Stimulated activated CD4-positive, alpha-beta T cell treated with anti-CD3 and anti-CD28 coated beads, Interleukin-1b, Interleukin-23, amount 100 ng/mL, for 48 hours (primary cell): ENCODE results near the gene IGIP.

Experiments
- DNase-seq: peaks from one replicate; pipeline ENCODE4 v3.0.0-alpha.2; 2020

Gene IGIP

DNA sequence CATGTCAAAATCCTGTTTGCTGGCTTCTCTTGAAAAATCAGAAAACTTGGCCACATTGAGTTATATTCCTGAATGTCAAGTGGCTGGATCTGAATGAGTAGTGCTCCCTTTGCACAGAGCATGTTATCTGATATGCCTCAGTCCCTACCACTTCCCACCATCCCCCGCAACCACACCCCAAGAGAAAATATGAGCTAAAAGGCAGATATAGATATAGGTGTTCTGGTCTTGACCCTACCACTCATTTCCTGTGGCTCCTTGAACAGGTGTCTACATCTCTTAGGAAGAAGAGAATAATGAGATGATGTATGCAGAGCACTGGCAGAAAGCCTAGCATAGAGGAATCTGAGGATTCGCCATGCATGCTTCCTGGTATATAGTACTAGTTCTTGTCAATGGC lies 42.6 kb downstream of the IGIP start:
- no peak for DNase-seq

DNA sequence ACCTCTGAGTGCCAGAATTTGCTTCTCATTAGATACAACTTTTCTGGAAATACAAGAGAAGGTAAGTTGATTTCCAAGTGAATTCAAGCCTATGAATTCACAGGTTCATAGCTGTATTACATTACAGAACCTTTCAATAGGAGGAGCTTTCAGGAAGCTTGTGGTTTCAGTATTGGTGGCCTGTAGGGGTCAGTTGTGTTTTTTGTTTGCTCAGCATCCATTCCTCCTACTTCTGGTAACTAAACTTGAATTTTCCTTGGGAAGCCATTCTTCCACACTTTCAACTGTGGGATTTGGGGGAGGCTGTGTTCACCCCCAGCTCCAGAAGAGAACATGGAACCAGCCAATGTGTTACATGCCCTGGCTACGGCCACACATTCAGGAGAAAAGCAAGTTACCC lies 43.7 kb downstream of the IGIP start:
- DNase-seq, result no peak

DNA sequence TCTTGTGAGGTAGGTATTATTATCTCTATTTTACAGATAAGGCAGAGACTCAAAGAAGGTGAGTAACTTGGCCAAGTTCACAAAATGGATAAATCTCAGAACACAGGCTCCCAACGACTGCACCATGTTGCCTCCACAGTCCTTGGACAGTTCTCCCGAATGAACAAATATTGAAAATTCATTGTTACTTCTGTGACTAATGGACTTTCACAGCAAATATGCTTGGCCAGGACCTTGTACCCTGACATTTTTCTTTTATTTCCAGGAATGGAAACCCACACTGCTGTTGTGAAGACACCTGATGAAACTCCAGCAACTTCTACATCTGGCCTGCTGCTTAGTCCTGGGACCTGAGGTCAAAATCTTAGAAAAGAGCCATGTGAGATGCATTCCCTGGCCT lies 46.7 kb downstream of the IGIP start:
- no peak for DNase-seq

DNA sequence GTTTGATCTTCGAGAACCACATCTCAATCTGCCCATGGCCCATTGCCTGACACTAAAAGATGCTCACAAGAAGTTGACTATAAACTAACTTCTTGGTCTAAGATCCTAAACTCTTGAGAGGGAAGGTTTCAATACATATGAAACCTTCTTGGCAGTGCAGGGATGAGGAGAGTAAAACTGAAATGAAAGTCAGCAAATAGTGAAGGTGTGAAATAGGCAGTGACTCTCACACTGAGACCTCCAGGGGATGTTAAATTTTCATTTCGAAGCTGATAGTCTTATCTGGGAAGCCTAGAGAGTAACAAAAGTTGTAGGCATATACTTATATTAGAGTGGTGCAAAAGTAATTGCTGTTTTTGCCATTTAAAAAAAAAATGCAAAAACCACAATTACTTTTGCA lies 48.3 kb downstream of the IGIP start:
- DNase-seq, result no peak

DNA sequence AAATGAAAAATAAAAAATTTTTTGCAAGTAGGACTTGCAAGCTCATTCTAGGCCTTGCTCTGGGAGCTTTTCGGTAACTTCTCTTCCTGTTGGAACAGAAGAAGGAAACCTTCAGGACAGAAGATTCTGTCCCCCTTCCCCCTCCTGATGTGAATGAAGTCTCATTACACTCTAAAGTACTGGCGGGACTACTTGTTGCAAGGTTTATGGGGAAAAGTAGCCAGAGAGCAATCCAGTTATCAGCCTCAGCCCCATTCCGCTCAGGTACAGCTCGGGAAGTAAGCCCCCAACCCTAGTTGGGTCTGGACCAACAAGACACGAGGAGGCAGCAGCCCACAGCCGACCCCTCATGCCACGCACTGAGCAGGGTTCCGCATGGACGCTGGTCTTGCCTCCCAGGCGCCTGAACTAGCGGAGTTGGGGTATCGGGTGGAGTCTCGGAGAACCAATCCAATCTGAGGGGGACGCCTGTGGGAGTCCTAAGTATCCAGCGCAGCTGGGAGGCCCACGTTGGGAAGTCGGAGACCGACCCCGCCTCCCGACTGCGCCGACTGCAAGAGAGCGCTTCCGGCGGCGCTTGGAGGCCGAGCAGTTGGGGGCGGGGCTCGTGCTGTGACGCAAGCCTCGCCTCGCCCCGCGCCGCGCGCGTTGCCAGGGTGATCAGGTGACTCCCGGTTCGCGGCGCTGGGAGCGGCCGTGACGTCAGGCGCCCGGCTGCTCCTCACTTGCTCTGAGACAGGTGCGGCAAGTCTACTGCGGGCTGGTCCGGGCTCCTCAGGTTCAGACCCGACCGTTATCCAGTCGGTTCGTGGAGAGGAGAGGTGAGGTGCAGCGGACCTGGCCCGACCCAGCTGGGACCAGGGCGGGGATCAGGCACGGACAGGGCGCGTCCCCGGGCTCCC lies 49.0 kb downstream of the IGIP start, which contains the start of gene CYSTM1:
Gene CYSTM1 (plus strand): TSS at position 724 of the 902 bp plus-strand sequence. CDS start 19,278 bp downstream, outside the sequence.
- peak; percentile 94 for DNase-seq

DNA sequence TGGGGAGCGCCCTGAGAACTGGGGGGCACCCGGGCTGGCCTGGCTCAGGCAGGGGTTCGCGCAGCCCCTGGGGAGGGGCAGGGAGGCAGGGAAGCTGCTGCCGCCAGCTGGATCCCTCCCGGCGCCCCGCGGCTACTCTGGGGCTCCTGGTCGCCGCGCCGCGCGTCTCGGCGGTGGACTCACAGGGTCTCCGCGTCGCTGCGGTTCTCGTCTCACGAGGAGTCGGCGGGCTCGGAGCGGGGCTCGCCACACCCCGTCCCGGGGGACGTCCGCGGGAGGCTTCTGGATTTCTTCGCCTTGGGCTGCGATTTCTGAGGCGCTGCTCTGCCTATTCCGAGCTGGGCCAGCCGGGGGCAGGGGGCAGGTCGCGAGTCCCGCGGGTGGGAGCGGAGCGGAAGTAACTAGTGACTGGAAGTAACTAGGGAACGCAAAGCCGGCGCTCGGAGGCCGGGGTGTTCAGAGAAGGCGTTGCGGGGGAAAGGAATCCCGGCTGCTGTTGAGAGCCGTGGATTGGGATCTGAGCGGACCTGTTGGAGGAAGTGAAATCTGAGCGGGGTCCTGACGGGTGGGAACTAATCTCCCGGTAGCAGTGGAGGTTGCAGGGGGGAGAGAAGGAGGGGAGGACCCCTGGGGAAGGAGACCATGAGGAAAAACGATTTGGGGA lies 49.8 kb downstream of the IGIP start:
- DNase-seq, result peak; percentile 66

DNA sequence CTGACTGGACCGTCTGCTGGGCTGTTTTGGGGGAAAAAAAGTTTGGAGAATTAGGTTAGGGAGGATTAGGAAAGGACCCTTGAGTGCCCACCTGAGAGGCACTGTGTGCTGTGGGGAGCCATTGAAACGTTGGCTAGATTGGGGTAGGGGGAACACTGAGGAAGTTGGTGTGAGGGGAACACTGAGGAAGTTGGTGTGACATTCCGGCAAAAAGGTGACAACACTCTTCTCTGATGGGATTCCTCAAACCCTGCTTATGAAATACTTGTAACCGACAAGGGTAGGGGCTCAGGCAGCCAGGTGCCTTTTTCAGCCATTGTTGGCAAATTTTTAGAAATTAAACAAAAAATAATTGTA lies 50.3 kb downstream of the IGIP start:
- DNase-seq, result no peak

DNA sequence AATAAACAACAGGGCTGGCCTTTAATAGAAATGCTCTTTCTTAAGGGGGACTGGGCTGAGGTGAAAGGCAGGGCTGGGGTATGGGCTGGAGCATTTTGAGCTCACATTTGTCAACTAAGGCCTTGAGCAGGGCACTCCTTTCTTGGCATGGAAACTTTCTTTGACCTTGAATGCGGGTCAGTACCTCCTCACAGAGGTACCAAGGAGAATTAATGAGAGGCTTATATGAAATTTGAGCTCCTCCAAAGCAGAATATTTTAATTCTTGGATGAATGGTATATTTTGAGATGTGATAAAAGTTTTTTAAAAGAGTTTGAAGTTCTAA lies 52.3 kb downstream of the IGIP start:
- DNase-seq, result no peak

DNA sequence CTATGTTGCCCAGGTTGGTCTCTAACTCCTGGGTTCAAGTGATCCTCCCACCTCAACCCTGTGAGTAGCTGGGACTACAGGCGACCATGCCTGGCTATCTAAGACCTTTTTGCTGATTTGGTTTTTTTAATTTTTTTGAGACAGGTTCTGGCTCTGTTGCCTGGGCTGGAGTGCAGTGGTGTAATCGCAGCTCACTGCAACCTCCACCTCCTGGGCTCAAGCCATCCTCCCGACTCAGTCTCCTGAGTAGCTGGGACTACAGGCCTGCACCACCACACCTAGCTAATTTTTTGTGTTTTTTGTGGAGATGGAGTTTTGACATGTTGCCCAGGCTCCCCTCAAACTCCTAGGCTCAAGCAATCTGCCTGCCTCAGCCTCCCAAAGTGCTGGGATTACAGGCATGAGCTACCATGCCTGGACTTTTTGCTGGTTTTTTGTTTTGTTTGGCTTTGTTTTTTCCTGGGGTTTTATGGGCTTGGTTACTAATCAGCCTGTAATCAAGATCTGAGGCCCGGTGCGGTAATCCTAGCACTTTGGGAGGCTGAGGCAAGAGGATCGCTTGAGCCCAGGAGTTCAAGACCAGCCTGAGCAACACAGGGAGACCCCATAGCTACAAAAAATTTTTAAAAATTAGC lies 52.9 kb downstream of the IGIP start:
- no peak for DNase-seq
